NCI-H1092 (cell line): Measurements from ENCODE around the gene GABRA5.
"Not testable (repeated sequence)": the region's sequence is repeated elsewhere in the genome, so short reads cannot be mapped to it uniquely, and the experiment has no call there.

Experiments used
- DNase-seq: peaks from one replicate; lab custom pipeline; 2025; lab: John Stamatoyannopoulos, UW

The GABRA5 gene

DNA sequence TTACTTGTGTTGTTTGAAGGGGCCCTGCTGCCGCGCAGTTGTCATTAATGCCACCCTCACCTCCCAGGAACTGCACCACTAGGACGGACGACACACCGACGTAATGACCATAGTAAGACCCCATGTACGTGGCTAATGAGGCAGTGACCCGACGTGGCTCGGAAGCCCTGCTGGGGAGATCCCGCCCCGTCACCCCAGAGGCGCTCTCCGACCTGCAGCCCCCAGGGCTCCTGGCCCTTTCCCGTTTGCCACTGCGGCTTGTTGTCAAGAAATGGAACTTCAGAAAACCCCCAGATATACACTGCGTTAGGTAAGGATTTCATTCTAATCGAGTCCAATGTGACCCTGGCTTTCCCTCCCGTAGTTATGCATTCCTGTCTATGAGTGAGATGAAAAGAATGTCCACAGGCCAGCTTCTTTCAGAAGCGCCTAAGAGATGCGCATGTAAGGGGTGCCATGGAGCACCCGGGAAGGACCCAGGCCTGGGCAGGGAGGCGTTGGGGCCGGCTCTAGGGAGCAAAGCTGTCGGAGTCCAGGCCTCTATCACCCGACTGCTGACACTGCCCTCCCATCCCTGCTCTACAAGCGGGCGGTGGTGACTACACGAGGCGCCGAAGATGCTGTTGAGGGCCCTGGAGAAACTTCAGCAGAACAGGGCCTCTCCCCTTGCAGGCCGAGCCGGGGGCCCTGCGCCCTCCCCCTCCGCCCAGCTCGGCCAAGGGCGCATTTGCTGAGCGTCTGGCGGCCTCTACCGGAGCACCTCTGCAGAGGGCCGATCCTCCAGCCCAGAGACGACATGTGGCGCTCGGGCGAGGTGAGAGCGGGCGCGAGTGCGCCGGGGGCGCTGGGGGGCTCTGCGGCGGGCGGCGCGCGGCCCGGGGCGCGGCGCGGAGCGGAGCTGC, at the start of gene GABRA5:
Gene GABRA5 (plus strand): TSS at position 765 of the 902 bp plus-strand sequence. CDS start 2,187 bp downstream, outside the sequence.
- peak; percentile 27 for DNase-seq

DNA sequence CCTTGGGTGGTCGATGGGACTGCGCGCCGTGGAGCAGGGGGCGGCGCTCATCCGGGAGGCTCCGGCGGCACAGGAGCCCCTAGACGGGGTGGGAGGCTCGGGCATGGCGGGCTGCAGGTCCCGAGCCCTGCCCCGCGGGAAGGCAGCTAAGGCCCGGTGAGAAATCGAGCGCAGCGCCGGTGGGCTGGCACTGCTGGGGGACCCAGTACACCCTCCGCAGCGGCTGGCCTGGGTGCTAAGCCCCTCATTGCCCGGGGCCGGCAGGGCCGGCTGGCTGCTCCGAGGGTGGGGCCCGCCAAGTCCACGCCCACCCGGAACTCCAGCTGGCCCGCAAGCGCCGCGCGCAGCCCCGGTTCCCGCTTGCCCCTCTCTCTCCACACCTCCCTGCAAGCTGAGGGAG, 35.7 kb upstream of the GABRA5 start:
- DNase-seq, result not testable (repeated sequence)

DNA sequence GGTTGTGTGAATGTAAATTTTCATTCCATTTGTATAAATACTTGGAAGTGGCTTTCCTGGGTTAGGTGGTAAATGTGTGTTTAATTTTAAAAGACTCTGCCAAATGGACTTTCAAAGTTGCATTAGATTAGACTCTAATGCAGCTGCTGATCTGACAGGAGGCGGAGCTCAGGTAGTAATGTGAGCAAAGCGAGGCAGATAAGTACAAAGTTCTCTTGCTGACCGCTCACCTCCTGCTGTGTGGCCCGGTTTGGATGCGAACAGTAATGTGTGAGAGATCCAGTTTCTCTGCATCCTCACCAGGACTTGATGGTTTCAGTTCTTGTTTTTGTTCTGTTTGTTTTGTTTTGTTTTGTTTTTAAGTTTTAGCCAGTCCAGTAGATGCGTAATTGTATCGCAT, 34.9 kb upstream of the GABRA5 start:
- DNase-seq, result no peak

DNA sequence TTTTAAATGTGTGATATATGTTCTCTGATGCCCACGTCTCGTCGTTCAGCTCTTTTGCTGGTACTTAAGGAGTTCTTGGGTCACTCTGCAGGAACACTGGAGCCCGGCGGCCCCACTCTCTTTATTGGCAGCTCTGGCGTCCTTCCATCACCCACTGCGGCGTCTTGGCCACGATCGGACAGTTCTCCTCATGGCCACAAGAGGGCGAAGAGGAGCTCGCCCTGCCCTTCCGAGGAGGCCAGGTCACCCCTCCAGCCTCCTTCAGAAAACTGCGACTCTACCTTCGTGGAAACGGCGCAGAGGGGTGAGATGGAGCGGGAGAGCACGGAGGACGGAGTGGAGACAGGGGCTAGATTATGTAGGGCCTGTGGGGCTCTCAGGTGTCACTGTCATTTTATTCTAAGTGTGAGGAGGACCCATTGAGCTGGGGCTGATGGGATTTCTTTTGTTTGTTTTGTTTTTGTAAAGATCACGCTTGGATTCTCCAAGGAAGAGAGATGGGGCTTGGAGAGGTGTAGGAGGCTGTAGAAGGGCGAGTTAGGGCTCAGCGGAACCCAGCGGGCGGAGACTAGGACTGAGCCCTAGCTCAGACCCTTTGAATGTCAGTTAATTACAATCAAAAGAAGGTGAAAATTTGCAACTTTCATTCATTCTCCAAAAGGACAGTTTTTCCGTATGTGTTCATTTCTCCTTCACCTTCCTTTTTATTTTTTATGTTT, 28.0 kb upstream of the GABRA5 start:
- no peak for DNase-seq

DNA sequence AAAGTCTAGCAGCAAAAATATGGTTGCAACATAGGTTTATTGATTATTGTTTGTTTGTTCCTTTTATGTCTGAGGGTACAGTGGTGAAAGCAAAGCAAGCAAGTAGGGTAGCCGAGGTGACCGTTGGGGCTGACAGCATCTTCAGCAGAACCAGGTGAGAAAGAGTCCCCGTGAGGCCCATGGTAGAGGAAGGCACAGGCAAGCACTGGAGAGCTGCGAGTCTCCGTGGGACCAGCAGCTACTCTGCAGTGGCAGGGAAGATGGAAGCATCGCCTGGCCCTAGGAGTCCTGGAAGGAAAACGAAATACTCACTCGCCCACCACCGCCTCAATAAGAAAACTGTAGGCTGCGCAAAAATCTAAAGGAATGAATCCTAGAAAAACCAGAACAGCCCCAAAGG, 25.3 kb upstream of the GABRA5 start:
- no peak for DNase-seq

DNA sequence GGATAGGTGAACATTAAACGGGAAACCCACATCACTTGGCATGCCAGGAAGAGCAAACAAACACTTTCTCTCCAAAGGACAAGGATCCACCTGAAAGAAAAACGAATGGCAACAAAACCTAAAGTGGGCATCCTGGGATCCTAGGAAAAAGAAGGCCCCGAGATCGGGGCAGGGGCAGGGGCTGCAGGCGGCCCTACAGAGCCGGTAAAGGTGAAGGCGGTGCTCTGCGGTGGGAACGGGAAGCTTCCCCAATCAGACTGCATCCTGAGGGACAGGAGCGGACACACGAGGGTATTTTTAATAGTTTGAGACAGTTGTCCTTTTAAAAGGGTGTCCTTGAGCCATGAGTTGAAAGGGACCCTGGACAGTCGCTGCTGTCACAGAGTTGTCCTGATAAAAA, 24.9 kb upstream of the GABRA5 start:
- DNase-seq, result no peak

DNA sequence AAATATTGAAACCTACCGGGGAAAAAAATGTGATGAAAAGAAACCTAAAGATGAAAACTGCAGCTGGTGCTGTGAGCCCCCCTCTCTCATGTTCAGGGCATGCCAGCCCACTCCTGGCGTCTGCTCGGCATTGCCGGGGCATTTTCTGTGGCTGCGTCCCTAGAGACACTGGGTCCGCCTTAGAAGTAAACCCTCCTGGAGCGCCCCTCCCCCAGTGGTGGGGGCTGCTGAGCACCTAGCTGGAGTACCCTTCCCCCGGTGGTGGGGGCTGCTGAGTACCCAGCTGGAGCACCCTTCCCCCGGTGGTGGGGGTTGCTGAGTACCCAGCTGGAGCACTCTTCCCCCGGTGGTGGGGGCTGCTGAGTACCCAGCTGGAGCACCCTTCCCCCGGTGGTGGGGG, 24.5 kb upstream of the GABRA5 start:
- DNase-seq, result peak; percentile 3

DNA sequence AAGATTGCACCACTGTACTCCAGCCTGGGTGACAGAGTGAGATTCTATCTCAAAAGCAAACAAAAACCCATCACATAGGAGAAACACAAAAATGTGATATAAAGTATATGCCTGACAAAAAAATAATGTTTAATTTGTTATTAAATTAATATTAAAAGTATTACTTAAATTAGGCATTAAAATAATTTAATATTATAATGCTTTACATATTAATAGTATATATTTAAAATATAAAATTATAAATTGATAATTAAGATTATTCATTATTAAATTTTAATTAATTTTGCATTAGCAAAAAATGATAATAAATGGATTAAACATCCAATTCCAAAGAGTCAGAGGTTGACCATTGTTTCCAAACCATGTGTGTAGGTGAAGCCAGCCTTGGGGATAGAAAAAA, 22.0 kb upstream of the GABRA5 start:
- no peak for DNase-seq

DNA sequence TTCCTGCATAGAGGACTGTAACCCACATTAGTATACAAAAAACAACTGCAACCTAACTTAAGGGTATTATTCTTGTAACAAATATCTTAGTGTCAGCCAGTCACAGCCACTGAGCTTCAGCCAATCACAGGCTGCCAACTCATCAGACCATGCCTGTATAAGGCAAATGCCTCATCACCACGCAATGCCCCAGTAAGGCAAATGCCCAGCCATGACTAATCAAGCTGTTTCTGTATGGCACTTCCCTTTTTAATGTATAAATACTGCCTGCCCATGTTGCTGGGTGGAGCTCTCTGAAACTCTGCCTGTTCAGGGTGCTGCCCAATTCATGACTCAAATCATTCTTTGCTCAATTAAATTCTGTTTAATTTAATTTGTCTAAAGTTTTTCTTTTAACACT, 18.4 kb upstream of the GABRA5 start:
- no peak for DNase-seq

DNA sequence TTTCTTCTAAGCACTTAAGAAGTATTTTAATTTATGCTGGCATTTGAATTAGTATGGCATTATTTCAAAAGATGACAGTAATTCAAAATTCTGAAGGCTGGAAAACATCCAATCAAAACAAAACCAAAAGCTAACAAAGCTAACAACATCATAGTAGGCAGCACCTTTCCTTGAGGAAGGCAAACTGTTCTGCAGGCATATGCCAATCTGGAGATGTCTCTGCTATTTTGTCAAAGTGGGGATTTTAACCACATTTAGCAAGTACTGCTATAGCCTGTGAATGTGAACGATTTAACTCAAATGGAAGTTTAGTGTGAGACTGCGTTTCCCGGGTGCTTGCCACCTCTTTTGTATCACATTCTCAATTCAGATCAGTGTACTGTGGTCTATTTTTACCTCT, 16.7 kb upstream of the GABRA5 start:
- no peak for DNase-seq

DNA sequence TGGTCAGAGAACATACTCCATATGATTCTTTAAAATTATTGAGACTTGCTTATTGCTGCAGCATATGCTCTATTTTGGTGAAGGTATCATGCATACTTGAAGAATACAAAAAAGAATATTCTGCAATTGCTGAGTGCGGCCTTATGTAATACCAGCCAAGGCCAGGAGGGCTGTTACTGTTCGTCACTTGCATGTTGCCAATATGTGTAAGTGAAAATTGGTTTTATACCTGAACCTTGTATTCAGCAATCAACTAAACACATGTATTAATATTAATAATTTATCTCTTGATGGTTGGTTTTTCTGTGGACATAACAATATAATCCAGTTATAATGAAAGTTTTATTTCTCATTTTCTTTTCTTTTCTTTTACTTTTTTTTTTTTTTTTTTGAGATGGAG, 13.9 kb upstream of the GABRA5 start:
- DNase-seq, result no peak

DNA sequence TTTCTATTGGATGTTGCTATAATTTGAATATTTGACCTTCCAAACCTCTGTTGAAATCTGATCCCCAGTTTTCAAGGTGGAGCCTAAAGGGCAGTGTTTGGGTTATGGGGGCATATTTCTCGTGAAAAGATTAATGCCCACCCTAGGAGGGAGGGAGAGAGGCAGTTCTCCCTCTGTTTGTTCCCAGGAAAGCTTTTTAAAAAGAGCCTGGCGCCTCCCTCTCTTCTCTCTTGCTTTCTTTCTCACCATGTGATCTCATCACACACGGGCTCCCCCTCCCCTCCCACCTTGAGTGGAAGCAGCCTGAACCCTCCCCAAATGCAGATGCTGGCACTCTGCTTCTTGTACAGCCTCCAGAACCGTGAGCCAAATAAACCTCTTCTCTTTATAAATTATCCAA, 12.4 kb upstream of the GABRA5 start:
- DNase-seq, result no peak

DNA sequence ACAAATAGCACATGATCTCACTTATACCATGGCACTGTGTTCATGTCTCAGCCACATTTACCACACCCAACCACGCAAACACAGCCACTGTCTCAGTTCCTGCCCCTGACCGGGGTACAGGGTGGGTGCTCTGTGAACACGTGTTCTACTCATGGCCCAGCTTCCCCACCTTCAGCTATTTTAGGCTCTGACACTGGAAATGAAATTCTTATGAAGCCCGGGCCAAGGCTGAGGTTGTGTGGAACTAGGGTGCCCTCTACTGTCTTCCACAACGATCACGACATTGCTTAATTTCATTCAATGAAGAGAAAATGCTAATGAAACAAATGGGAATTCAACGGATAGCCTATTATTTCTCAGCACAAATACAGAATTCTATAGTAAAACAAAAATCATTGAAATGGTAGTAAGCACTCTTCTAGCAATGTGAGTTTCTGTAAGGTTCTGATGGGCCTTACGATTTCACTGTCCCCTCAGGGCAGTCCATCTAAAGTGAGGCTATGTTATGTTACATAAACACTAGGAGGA, 2.1 kb upstream of the GABRA5 start:
- DNase-seq, result peak; percentile 35

DNA sequence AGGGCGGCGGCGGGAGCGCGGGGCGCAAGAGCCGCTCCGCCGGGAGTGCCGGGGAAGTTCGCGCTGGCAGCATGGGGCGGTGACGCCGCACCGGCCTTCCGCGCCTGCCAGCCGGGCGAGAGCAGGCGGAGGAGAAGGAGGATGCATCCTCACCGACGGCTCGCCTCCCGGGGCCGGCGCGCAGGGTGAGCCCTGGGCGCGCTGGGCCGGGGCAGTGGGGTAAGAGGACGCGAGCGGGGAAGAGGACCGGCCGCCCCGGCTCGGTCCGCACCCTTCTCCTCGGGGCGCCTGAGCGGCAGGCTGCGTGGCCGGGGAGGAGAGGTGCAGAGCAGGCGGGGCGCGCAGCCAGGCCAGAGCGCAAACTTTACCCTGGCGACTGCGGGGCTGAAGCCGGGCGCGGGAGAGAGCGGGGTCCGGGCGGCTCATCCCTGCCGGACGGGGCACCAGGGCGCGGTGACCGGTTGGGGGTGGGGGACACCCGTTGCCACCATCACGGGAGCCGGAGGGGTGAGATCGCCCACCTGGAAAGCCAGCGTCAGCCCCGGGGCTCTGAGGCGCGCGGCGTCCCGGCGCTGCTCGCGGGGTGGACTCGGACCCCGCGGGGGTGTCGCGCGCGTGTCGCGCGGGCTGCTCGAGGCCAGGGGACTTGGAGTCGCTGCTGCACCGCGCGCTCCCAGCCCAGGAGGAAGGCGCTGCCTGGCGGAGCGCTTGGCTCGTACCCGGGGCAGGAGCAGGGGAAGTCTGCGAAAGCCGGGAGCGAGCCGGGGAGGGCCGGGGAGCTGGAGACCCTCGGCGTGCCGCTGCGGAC, 542 bp downstream of the GABRA5 start:
- DNase-seq, result no peak

DNA sequence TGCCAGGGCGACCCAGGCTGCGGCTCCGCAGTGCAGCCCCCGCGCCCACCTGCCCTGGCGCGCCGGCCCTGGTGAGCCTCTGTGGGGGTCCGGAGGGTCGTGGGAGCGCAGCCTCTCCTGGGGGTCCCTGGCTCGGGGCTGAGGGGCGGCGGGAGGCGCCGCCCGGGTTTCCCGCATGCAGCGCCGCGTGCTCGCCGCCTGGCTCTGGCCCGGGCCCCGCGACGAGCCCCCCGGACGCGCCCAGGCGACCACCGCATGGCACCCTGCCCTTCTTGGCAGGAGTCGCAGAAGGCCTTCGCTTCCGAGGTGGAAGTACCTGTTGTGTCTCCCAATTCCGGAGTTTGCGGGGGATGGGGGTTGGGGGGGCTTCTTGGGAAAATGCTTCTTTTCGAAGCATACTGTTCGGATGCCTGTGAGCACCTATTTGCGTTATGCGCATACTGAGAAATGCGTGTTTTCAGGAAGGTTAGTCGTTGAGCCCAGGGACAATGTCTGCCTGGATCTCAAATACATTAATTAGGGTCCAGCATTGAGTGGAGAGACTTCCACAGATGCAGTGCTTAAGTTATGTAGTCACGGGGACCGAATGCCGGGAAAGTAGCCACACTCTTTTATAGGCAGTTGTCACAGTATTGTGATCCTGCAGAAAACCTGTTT, 1.3 kb downstream of the GABRA5 start:
- DNase-seq, result no peak

DNA sequence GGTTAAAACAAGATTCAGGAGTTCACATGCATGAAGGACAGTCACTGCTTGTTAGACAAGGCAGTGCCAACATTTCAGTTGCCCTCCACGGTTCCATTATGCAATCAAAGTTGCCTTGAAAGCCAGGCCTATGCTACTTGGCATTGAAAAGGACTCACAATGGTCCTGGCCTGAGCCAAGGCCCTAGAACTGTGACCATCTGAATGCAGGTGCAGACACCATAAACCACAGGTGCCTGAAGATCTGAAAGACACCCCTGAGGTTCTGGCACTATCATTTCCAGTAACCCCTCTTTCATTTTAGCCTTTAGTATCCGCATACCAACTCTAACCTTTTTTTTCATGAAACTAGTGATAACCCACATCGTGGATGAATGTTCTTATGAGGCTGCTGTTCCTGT, 2.8 kb downstream of the GABRA5 start:
- no peak for DNase-seq

DNA sequence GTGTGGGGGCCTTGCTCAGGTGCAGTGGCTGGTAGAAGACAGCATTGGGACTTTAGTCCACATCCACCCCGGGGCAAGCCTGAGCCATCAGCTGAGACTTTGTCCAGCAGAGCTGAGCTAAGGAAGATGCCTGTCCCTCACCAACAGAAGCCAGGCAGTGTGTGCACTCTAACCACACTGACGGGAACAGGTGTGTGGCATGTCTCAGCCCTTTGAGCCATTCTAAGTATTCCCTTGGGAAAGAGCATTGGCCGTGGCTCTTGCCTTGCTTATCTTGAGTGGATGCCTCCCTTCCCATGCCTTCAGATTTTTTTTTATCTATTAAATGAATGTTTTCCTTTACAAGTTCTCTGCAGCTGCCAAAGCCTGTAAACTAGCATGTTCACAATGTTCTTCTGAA, 3.5 kb downstream of the GABRA5 start:
- DNase-seq, result no peak

DNA sequence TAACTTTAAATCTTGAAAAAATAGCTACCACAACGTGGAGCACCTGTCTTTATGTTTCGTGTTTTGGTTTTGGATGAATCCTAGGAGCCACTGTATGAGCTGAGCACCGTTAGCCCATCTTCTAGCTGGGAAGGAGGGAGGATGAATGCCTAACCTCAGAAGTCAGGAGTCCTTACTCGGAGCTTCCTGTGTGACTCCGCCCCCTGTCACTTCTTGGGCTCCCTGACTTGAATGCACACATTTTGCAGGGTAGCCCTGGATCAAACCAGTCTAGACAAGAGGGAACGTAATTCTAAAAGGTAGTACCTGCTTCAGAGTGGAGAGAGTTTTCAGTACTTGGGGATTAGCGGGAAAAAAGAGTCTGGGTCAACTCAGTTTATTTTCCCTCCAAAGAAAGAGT, 5.3 kb downstream of the GABRA5 start:
- no peak for DNase-seq

DNA sequence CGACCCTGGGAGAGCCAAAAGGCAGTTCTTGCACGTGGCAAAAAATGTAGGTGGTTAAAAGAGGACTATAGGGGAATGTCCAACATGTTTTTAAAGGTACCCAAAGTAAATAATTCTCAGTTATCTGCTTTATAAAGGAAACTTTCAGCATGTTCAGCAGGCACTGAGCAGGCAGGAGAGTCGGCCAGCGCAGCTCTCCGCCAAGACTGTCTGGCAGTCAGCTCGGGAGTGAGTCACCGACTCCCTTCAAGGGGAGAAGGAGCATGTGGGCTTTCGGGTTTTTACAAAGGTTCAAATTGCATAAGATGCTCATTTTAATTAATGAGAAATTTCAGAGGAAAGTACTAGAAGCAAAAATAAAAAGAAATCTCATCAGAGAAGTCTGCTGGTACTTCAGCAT, 7.0 kb downstream of the GABRA5 start:
- no peak for DNase-seq

DNA sequence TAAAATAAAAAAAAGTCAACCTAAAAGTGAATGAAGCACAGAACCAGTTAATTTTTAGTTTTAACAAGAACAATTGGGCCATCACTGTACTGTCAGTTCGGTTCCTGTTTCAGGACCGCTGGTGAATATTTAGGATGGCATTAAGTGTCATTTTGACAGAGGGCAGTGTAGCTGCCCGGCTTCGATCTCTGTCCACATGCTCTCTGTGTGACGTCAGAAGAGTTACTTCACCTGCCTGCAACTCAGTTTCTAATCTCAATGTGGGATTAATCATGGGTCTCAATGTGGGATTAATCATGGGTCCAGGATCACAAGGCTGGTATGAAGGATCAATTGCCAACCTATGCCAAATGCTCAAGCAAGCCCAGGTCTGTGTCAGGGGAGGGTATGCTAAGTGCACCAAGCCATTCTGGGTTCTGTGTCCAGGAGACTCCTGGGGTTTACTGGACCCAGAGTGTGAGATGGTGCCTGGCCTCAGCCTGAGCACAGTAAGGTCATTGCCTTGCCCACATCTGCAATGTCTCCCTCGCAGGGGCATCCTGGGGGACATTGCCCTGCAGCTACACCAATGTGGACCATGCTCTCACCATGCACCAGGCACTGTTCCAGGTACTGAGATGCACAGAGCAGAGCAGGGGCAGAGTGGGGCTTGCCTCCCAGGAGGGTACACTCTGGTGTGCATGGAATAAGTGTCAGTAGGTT, 8.1 kb downstream of the GABRA5 start:
- no peak for DNase-seq

DNA sequence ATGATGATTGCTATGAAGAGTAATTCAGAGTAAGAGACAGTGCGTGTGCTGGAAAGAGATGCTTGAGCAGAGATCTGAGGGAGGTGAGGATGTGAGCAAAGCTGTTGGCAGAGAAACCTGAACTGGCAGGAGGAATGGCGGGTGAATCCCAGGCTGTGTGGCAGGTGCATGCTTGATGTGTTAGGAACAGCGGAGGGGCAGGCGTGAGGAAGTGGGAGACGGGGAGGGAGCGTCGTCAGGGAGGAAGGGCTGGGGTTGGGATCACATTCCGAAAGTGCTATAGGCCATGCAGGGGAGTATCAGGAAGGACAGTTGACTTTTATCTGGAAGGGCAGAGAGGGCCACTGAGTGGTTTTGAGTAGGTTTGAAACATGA, 8.6 kb downstream of the GABRA5 start:
- no peak for DNase-seq
